Activated naive CD8-positive, alpha-beta T cell treated with anti-CD3 and anti-CD28 coated beads for 36 hours (primary cell): ENCODE measurements around the gene MATK. TPM values are rescaled to one million over a fixed set of nuclear protein-coding genes. Genes with fewer than 3 reads are reported as not detected.

Experiments used
- DNase-seq: peaks from one replicate; pipeline ENCODE4 v3.0.0; 2021
- H3K27ac Mint-ChIP-seq: one replicate; pipeline ENCODE4 v1.8.0; 2022; ENCODE audit warnings: mild to moderate bottlenecking, moderate library complexity, mixed read lengths
- H3K27me3 Mint-ChIP-seq: one replicate; pipeline ENCODE4 v1.8.0; 2022; ENCODE audit warnings: mild to moderate bottlenecking, mixed read lengths
- H3K36me3 Mint-ChIP-seq: one replicate; pipeline ENCODE4 v1.8.0; 2021; ENCODE audit warnings: mild to moderate bottlenecking, mixed read lengths
- H3K4me1 Mint-ChIP-seq: one replicate; pipeline ENCODE4 v1.8.0; 2021; ENCODE audit warnings: mixed read lengths
- H3K4me3 Mint-ChIP-seq: one replicate; pipeline ENCODE4 v1.8.0; 2022; ENCODE audit warnings: mild to moderate bottlenecking, moderate library complexity, mixed read lengths
- H3K9me3 Mint-ChIP-seq: one replicate; pipeline ENCODE4 v1.8.0; 2022; ENCODE audit warnings: mixed read lengths
- total RNA-seq, 2 experiments: library from RNA; stranded (reverse); gene quantifications; one replicate each; pipeline ENCODE4 v1.2.3, GENCODE V29; 2021

MATK gene
- total RNA-seq, 2 experiments from 2014 or later = 32.1 to 33.8 TPM

GRCh38 chr19:3737487-3738205 is 48.5 kb downstream of the MATK start:
- H3K4me3 Mint-ChIP-seq = no peak overlapping the region

GRCh38 chr19:3736106-3736724 is 50.0 kb downstream of the MATK start:
- H3K27me3 Mint-ChIP-seq = no peaks in the 10 kb centered on the region
- no peaks in the 10 kb centered on the region for H3K9me3 Mint-ChIP-seq
- peaks cover 5% of the 10 kb centered on the region for H3K4me1 Mint-ChIP-seq
- no peaks in the 10 kb centered on the region for H3K36me3 Mint-ChIP-seq
- no peak overlapping the region for H3K4me3 Mint-ChIP-seq
- no peak for DNase-seq
- no peak overlapping the region for H3K27ac Mint-ChIP-seq

More at GRCh38 chr19:3737487-3738205, 48.5 kb downstream of the MATK start:
- no peak for DNase-seq
- Mint-ChIP-seq H3K27me3 (no peaks in the 10 kb centered on the region), H3K4me1 (peaks cover 5% of the 10 kb centered on the region), H3K36me3 (no peaks in the 10 kb centered on the region), H3K9me3 (no peaks in the 10 kb centered on the region), H3K27ac (no peak overlapping the region)

GRCh38 chr19:3734310-3734600 is 51.9 kb downstream of the MATK start:
- Mint-ChIP-seq H3K27ac (no peak overlapping the region), H3K27me3 (no peaks in the 10 kb centered on the region), H3K4me1 (peaks cover under 1% of the 10 kb centered on the region), H3K9me3 (no peaks in the 10 kb centered on the region), H3K36me3 (no peaks in the 10 kb centered on the region), H3K4me3 (no peak overlapping the region)
- DNase-seq = no peak

GRCh38 chr19:3733549-3734309 is 52.5 kb downstream of the MATK start:
- H3K27me3 Mint-ChIP-seq = no peaks in the 10 kb centered on the region
- H3K9me3 Mint-ChIP-seq = no peaks in the 10 kb centered on the region
- H3K27ac Mint-ChIP-seq = no peak overlapping the region
- no peaks in the 10 kb centered on the region for H3K36me3 Mint-ChIP-seq
- no peak overlapping the region for H3K4me3 Mint-ChIP-seq
- no peak for DNase-seq
- no peaks in the 10 kb centered on the region for H3K4me1 Mint-ChIP-seq

GRCh38 chr19:3732108-3732507 is 54.1 kb downstream of the MATK start:
- no peaks in the 10 kb centered on the region for H3K9me3 Mint-ChIP-seq
- no peaks in the 10 kb centered on the region for H3K4me1 Mint-ChIP-seq
- H3K27ac Mint-ChIP-seq = no peak overlapping the region
- H3K36me3 Mint-ChIP-seq = no peaks in the 10 kb centered on the region
- no peak overlapping the region for H3K4me3 Mint-ChIP-seq
- DNase-seq = no peak
- H3K27me3 Mint-ChIP-seq = no peaks in the 10 kb centered on the region

GRCh38 chr19:3730457-3730958 is 55.7 kb downstream of the MATK start:
- no peak overlapping the region for H3K4me3 Mint-ChIP-seq
- no peak overlapping the region for H3K27ac Mint-ChIP-seq
- no peaks in the 10 kb centered on the region for H3K9me3 Mint-ChIP-seq
- no peak for DNase-seq
- no peaks in the 10 kb centered on the region for H3K27me3 Mint-ChIP-seq
- no peaks in the 10 kb centered on the region for H3K36me3 Mint-ChIP-seq
- H3K4me1 Mint-ChIP-seq = no peaks in the 10 kb centered on the region

Other genes with a start within 250 kb of the MATK start
- 1 to 10 TPM; 1.2 to 2.2 TPM for gene TEKTIP1, start 247.2 kb downstream of the MATK start, total RNA-seq
- 10 to 100 TPM; 73.2 to 76.1 TPM for gene MFSD12, start 228.8 kb downstream of the MATK start, total RNA-seq
- gene HMG20B, start 213.4 kb downstream of the MATK start, total RNA-seq = 10 to 100 TPM; 37.1 to 41.6 TPM
- gene GIPC3, start 200.9 kb downstream of the MATK start, total RNA-seq = under 1 TPM; 0.32 to 0.43 TPM
- gene TBXA2R, start 179.5 kb downstream of the MATK start, total RNA-seq = 1 to 10 TPM; 2.8 to 3.1 TPM
- 10 to 100 TPM; 33.0 to 34.4 TPM for gene CACTIN, start 159.6 kb downstream of the MATK start, total RNA-seq
- gene PIP5K1C, start 85.9 kb downstream of the MATK start, total RNA-seq = 10 to 100 TPM; 12.9 to 14.8 TPM
- under 1 TPM; 0.24 to 0.39 TPM for gene TJP3, start 78.0 kb downstream of the MATK start, total RNA-seq
- gene APBA3, start 24.7 kb downstream of the MATK start, total RNA-seq = 10 to 100 TPM; 21.4 to 21.9 TPM
- gene MRPL54, start 23.7 kb downstream of the MATK start, total RNA-seq = 10 to 100 TPM; 76.9 to 81.5 TPM
- not detected for gene RAX2, start 14.2 kb downstream of the MATK start, total RNA-seq
- gene ZFR2, start 82.7 kb upstream of the MATK start, total RNA-seq = under 1 TPM; 0.54 to 0.84 TPM
- gene ATCAY, start 94.3 kb upstream of the MATK start, total RNA-seq = not detected
- not detected for gene NMRK2, start 146.7 kb upstream of the MATK start, total RNA-seq
- gene DAPK3, start 184.7 kb upstream of the MATK start, total RNA-seq = 10 to 100 TPM; 31.6 to 32.2 TPM
- 1,000 to 10,000 TPM; 3,340 to 3,392 TPM for gene EEF2, start 199.1 kb upstream of the MATK start, total RNA-seq
- 10 to 100 TPM; 24.0 to 26.3 TPM for gene PIAS4, start 221.4 kb upstream of the MATK start, total RNA-seq